HepG2 (cell line): ENCODE results near the gene GZF1. TPM values are rescaled to one million over a fixed set of nuclear protein-coding genes. Genes with fewer than 3 reads are reported as not detected.

Experiments used
- BRCA1 ChIP-seq: sonication (generic); formaldehyde crosslinking; IDR thresholded peaks from 2 replicates; pipeline ENCODE4 v1.4.0; 2020; ENCODE audit warnings: missing genetic modification reagents
- ZNF121 ChIP-seq: sonication (generic); formaldehyde crosslinking; IDR thresholded peaks from 2 replicates; pipeline ENCODE4 v1.5.0; 2020; ENCODE audit warnings: mild to moderate bottlenecking, missing genetic modification reagents
- ZNF225 ChIP-seq: sonication (generic); formaldehyde crosslinking; IDR thresholded peaks from 2 replicates; pipeline ENCODE4 v1.4.0; 2020; ENCODE audit warnings: mild to moderate bottlenecking, missing genetic modification reagents
- ZNF3 ChIP-seq: IDR thresholded peaks from 2 replicates; pipeline ENCODE4 v1.7.0; 2017; ENCODE audit warnings: inconsistent platforms
- ZNF616 ChIP-seq: sonication (generic); formaldehyde crosslinking; IDR thresholded peaks from 2 replicates; pipeline ENCODE4 v1.5.0; 2020; ENCODE audit warnings: low read depth, mild to moderate bottlenecking, missing genetic modification reagents
- ZSCAN29 ChIP-seq: sonication (generic); formaldehyde crosslinking; conservative IDR thresholded peaks from 2 replicates; pipeline ENCODE4 v1.4.0; 2020; ENCODE audit warnings: mild to moderate bottlenecking, missing genetic modification reagents
- polyA plus RNA-seq, 8 experiments: library from polyadenylated mRNA; depleted of rRNA in 3 of 8; stranded (reverse) in 7 of 8; unstranded in 1 of 8; fragments of >200 nt; fragmentation: Illumina TruSeq in 4 of 8; extraction: Trizol in 4 of 8; gene quantifications; 2 replicates each; pipeline versions ENCODE4 v1.2.1 to v1.2.3, GENCODE V29; 2011 to 2016; ENCODE audit warnings: low read depth in 4 of 8, missing spikeins in 1 of 8, mixed read lengths in 1 of 8; ENCODE audit not compliant: insufficient read depth in 1 of 8
- total RNA-seq, 5 experiments: library from RNA; depleted of rRNA; stranded (reverse); fragments of >200 nt; fragmentation: Illumina TruSeq; extraction: Trizol; gene quantifications; 2 replicates each; pipeline ENCODE4 v1.2.3, GENCODE V29; 2016; ENCODE audit warnings: low read depth in 1 of 5
- TF ChIP-seq, protein P1 (sequence below): sonication (generic); formaldehyde crosslinking; IDR thresholded peaks from 2 replicates; pipeline ENCODE4 v1.4.0; 2020; ENCODE audit warnings: missing genetic modification reagents, borderline replicate concordance
- TF ChIP-seq, protein P2 (sequence below): sonication (generic); formaldehyde crosslinking; IDR thresholded peaks from 2 replicates; pipeline ENCODE4 v1.9.0; 2021; ENCODE audit warnings: mild to moderate bottlenecking, missing genetic modification reagents
- TF ChIP-seq, protein P3 (sequence below): sonication (generic); formaldehyde crosslinking; IDR thresholded peaks from 2 replicates; pipeline ENCODE4 v1.9.0; 2021; ENCODE audit warnings: missing genetic modification reagents, borderline replicate concordance
- TF ChIP-seq, protein P4 (sequence below): sonication (generic); formaldehyde crosslinking; IDR thresholded peaks from 2 replicates; pipeline ENCODE4 v1.5.1; 2020; ENCODE audit warnings: missing genetic modification reagents, mild to moderate bottlenecking, borderline replicate concordance
- TF ChIP-seq, protein P5 (sequence below): sonication (generic); formaldehyde crosslinking; IDR thresholded peaks from 2 replicates; pipeline ENCODE4 v1.5.1; 2020; ENCODE audit warnings: mild to moderate bottlenecking, moderate library complexity, missing genetic modification reagents

GZF1 gene
- total and polyA plus RNA-seq, 2 of the 13 experiments (the other 11 are each of a cell fraction or from before 2014, with no cell fraction given): 16.9 to 26.0 TPM

DNA sequence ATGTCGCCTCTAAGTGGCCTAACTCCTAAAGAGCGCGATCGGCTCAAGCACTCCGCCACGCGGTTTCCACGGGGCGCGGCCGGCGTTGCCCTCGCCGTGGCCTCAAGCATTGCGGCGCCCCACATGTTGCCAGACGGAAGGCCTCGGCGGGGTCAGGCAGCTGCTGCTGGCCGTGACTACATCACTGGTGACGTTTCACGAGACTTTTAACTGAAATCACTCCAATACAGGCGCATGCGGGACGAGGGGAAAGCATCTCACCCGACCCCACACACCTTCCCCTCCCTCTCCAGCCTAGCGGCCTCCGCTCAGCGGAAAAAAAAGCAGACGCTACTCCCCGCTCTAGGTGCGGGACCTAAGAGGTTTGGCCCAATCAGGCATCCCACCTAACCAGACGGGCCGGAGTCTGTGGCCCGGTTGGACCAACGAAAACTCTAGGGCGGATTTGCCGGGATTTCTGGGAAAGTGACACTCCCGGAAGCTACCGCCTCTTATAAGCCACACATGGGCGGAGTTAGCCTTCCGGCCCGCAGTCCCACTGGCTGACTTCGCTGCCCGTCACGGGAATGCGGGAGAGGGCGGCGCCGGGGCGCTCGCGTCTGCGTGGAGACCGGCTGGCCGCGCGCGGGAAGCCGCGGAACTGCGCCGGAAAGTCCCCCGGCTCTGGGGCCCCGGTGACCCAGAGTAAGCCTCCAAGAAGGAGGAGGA, 11.6 kb upstream of the GZF1 start, which contains the start of gene NXT1 (continued):
- TF ChIP-seq, protein P1, sequence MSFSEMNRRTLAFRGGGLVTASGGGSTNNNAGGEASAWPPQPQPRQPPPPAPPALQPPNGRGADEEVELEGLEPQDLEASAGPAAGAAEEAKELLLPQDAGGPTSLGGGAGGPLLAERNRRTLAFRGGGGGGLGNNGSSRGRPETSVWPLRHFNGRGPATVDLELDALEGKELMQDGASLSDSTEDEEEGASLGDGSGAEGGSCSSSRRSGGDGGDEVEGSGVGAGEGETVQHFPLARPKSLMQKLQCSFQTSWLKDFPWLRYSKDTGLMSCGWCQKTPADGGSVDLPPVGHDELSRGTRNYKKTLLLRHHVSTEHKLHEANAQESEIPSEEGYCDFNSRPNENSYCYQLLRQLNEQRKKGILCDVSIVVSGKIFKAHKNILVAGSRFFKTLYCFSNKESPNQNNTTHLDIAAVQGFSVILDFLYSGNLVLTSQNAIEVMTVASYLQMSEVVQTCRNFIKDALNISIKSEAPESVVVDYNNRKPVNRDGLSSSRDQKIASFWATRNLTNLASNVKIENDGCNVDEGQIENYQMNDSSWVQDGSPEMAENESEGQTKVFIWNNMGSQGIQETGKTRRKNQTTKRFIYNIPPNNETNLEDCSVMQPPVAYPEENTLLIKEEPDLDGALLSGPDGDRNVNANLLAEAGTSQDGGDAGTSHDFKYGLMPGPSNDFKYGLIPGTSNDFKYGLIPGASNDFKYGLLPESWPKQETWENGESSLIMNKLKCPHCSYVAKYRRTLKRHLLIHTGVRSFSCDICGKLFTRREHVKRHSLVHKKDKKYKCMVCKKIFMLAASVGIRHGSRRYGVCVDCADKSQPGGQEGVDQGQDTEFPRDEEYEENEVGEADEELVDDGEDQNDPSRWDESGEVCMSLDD (CRISPR knock-in tag): no peak; the same call in 1 of the 2 replicates
- 0 out of 2 replicates have a peak, but pooled peaks have one; percentile 17 for TF ChIP-seq ZSCAN29 (CRISPR knock-in tag)
- TF ChIP-seq, protein P2, sequence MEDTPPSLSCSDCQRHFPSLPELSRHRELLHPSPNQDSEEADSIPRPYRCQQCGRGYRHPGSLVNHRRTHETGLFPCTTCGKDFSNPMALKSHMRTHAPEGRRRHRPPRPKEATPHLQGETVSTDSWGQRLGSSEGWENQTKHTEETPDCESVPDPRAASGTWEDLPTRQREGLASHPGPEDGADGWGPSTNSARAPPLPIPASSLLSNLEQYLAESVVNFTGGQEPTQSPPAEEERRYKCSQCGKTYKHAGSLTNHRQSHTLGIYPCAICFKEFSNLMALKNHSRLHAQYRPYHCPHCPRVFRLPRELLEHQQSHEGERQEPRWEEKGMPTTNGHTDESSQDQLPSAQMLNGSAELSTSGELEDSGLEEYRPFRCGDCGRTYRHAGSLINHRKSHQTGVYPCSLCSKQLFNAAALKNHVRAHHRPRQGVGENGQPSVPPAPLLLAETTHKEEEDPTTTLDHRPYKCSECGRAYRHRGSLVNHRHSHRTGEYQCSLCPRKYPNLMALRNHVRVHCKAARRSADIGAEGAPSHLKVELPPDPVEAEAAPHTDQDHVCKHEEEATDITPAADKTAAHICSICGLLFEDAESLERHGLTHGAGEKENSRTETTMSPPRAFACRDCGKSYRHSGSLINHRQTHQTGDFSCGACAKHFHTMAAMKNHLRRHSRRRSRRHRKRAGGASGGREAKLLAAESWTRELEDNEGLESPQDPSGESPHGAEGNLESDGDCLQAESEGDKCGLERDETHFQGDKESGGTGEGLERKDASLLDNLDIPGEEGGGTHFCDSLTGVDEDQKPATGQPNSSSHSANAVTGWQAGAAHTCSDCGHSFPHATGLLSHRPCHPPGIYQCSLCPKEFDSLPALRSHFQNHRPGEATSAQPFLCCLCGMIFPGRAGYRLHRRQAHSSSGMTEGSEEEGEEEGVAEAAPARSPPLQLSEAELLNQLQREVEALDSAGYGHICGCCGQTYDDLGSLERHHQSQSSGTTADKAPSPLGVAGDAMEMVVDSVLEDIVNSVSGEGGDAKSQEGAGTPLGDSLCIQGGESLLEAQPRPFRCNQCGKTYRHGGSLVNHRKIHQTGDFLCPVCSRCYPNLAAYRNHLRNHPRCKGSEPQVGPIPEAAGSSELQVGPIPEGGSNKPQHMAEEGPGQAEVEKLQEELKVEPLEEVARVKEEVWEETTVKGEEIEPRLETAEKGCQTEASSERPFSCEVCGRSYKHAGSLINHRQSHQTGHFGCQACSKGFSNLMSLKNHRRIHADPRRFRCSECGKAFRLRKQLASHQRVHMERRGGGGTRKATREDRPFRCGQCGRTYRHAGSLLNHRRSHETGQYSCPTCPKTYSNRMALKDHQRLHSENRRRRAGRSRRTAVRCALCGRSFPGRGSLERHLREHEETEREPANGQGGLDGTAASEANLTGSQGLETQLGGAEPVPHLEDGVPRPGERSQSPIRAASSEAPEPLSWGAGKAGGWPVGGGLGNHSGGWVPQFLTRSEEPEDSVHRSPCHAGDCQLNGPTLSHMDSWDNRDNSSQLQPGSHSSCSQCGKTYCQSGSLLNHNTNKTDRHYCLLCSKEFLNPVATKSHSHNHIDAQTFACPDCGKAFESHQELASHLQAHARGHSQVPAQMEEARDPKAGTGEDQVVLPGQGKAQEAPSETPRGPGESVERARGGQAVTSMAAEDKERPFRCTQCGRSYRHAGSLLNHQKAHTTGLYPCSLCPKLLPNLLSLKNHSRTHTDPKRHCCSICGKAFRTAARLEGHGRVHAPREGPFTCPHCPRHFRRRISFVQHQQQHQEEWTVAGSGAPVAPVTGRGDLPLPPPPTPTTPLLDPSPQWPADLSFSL (CRISPR knock-in tag): no peak; the same call in 1 of the 2 replicates
- TF ChIP-seq, protein P3, sequence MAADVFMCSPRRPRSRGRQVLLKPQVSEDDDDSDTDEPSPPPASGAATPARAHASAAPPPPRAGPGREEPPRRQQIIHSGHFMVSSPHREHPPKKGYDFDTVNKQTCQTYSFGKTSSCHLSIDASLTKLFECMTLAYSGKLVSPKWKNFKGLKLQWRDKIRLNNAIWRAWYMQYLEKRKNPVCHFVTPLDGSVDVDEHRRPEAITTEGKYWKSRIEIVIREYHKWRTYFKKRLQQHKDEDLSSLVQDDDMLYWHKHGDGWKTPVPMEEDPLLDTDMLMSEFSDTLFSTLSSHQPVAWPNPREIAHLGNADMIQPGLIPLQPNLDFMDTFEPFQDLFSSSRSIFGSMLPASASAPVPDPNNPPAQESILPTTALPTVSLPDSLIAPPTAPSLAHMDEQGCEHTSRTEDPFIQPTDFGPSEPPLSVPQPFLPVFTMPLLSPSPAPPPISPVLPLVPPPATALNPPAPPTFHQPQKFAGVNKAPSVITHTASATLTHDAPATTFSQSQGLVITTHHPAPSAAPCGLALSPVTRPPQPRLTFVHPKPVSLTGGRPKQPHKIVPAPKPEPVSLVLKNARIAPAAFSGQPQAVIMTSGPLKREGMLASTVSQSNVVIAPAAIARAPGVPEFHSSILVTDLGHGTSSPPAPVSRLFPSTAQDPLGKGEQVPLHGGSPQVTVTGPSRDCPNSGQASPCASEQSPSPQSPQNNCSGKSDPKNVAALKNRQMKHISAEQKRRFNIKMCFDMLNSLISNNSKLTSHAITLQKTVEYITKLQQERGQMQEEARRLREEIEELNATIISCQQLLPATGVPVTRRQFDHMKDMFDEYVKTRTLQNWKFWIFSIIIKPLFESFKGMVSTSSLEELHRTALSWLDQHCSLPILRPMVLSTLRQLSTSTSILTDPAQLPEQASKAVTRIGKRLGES (CRISPR knock-in tag): 0 out of 2 replicates have a peak, but pooled peaks have one; percentile 14
- no peak for TF ChIP-seq ZNF3 (CRISPR knock-in tag)
- TF ChIP-seq ZNF121 (CRISPR knock-in tag): no peak
- TF ChIP-seq BRCA1: no peak
- TF ChIP-seq ZNF616 (CRISPR knock-in tag): no peak; the same call in 1 of the 2 replicates
- TF ChIP-seq, protein P4, sequence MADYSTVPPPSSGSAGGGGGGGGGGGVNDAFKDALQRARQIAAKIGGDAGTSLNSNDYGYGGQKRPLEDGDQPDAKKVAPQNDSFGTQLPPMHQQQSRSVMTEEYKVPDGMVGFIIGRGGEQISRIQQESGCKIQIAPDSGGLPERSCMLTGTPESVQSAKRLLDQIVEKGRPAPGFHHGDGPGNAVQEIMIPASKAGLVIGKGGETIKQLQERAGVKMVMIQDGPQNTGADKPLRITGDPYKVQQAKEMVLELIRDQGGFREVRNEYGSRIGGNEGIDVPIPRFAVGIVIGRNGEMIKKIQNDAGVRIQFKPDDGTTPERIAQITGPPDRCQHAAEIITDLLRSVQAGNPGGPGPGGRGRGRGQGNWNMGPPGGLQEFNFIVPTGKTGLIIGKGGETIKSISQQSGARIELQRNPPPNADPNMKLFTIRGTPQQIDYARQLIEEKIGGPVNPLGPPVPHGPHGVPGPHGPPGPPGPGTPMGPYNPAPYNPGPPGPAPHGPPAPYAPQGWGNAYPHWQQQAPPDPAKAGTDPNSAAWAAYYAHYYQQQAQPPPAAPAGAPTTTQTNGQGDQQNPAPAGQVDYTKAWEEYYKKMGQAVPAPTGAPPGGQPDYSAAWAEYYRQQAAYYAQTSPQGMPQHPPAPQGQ (CRISPR knock-in tag): no peak; the same call in 1 of the 2 replicates
- TF ChIP-seq, protein P5, sequence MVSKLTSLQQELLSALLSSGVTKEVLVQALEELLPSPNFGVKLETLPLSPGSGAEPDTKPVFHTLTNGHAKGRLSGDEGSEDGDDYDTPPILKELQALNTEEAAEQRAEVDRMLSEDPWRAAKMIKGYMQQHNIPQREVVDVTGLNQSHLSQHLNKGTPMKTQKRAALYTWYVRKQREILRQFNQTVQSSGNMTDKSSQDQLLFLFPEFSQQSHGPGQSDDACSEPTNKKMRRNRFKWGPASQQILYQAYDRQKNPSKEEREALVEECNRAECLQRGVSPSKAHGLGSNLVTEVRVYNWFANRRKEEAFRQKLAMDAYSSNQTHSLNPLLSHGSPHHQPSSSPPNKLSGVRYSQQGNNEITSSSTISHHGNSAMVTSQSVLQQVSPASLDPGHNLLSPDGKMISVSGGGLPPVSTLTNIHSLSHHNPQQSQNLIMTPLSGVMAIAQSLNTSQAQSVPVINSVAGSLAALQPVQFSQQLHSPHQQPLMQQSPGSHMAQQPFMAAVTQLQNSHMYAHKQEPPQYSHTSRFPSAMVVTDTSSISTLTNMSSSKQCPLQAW: peak; percentile 85
- TF ChIP-seq ZNF225: peak; percentile 97
